AG10803 (cell line): ENCODE results near the gene HYDIN.
A peak's percentile ranks its signal among the peaks of the same experiment; 100 is the strongest.

Source experiments
- DNase-seq: peaks from one replicate; pipeline ENCODE4 v3.0.0; 2010; ENCODE audit warnings: low read depth
- H3K4me3 ChIP-seq: 2 replicates; pipeline ENCODE4 v1.5.1; 2011; ENCODE audit warnings: mild to moderate bottlenecking, low read length, control low read depth
- TF ChIP-seq, protein P1 (sequence below): conservative IDR thresholded peaks from 2 replicates; pipeline ENCODE4 v1.5.1; 2011; ENCODE audit warnings: mild to moderate bottlenecking, low read length, control low read depth, inconsistent platforms

Gene HYDIN

DNA sequence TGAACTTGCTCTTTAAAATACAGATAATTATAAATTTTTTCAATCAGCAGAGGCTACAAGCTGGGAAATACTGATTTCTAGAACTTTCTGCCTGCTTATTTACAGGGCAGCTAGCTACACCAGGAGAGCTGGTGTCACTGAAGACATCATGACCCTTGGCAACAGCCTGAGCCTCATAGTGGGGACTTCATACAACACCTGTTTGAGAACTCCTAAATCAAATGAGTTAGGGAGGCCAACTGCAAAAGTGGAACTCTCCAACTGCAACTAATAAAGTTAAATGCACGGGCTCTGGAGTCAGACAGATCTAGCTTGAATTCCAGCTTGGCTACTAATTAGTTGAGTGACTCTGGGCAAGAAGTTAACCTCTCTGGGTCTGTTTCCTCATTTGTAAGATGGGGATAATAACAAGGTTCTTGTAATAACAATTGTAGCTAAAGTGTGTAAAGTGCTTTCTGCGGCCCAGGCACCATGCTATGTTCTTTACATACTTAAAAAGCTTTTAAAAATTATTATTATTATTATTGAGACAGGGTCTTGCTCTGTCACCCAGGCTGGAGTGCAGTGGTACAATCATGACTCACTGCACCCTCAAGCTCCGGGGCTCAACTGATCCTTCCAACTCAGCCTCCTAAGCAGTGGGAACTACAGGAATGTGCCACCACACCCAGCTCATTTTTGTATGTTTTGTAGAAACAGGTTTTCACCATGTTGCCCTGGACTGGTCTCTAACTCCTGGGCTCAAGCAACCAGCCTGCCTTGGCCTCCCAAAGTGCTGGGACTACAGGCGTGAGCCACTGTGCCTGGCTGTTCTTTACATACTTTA, 462.9 kb downstream of the HYDIN start:
- peak; percentile 70 for DNase-seq
- TF ChIP-seq, protein P1, sequence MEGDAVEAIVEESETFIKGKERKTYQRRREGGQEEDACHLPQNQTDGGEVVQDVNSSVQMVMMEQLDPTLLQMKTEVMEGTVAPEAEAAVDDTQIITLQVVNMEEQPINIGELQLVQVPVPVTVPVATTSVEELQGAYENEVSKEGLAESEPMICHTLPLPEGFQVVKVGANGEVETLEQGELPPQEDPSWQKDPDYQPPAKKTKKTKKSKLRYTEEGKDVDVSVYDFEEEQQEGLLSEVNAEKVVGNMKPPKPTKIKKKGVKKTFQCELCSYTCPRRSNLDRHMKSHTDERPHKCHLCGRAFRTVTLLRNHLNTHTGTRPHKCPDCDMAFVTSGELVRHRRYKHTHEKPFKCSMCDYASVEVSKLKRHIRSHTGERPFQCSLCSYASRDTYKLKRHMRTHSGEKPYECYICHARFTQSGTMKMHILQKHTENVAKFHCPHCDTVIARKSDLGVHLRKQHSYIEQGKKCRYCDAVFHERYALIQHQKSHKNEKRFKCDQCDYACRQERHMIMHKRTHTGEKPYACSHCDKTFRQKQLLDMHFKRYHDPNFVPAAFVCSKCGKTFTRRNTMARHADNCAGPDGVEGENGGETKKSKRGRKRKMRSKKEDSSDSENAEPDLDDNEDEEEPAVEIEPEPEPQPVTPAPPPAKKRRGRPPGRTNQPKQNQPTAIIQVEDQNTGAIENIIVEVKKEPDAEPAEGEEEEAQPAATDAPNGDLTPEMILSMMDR, result no peak
- no peak overlapping the region for H3K4me3 ChIP-seq

DNA sequence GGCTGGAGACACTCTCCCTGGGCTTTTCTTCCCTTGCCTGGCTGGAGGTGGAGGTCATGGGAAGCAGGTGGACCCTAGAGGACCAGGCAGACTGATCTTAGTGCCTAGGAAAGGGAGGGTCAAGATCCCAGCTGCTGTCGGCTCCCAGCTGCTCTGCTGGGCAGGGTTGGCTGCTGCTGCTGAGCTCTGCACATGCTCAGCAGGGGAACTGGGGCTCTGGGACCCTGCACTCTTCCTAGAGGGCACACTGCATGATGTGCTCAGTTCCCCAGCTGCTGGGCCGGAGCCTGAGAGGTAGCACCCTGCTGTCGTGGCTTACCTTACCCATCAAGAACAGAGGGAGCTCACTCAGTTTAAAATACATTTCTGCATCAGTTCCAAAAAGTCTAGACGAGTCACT, 463.9 kb downstream of the HYDIN start:
- no peak overlapping the region for H3K4me3 ChIP-seq
- no peak for DNase-seq
- TF ChIP-seq, protein P1, result no peak

DNA sequence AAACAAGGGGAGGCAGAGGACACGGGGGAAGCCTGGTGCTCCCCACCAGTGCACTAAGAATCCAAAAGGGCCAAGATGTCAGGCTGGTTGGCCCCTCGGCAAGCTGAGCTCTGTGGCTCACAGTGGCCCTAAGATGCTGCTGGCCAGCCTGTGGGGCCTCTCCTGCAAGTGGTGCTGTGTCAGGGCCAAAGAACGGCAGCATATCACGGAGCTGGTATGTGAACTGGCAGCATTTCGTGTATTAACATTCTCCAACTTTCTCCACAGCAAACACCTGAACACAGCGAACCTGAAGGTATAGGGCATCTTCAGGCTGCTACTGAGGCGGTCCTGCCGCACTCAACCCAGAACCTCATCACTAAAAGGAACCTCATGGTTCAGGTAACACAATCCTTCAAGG, 464.3 kb downstream of the HYDIN start:
- no peak overlapping the region for H3K4me3 ChIP-seq
- DNase-seq, result no peak
- TF ChIP-seq, protein P1, result no peak

DNA sequence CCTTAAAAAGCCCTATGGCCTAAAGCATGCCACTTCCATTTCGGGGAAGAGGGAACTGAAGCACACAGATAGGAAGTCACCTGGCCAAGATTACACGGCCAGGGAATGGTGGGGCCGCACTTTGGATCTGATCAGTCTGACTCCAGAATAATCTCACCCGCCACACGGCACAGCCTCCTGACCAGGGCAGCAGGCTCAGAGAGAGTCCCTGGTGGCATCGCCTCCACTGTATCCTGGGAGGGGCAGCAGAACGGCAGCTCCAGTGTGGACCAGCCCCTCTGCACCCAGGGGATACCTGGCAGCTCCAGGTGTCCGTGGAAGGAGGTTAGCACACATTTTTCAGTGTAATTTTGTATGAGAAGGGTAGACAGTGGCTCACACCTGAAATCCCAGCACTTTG, 465.0 kb downstream of the HYDIN start:
- H3K4me3 ChIP-seq, result no peak overlapping the region
- DNase-seq, result no peak
- TF ChIP-seq, protein P1, result no peak

DNA sequence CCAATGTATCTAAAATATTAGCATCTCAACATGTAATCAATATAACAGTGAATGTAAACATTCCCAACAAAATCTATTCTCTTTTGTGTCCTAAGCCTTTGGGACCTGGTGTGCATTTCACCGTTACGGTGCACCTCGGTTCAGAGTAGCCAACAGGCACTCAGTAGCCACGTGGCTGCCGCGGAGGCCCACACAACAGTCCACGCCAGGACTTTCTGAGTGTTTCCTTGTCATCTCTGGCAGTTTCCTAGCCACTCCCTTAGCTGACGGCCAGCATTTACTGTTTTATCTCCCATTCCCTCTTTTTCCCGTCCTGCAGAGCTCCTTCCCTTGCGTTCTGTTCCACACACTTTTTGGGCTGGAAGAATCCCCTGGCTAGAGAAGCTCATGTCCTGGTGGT, 465.9 kb downstream of the HYDIN start:
- DNase-seq, result no peak
- TF ChIP-seq, protein P1, result no peak

DNA sequence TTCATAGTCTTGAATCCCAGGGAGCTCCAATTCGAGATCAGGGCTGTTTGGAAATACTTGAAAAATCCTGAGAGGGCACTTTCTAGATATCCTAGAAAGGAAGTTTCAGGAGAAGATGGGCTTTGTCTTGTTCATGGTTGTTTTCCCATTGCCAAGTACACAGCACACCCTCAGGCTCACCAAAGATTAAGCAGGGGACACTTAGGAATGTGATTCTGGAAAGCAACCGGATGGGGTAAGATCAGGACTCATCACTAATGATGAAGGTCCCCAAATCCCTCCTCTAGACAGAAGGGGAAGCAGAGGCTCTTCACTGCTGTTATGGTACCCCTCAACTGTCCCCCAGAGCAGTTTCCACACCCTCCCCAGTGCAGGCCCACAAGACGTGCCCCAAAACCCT, 470.3 kb downstream of the HYDIN start:
- H3K4me3 ChIP-seq, result no peak overlapping the region; the same call in 1 of the 2 replicates
- peak; percentile 40 for DNase-seq
- TF ChIP-seq, protein P1, result no peak

More for the DNA sequence above, 465.9 kb downstream of the HYDIN start:
- H3K4me3 ChIP-seq, result no peak overlapping the region

DNA sequence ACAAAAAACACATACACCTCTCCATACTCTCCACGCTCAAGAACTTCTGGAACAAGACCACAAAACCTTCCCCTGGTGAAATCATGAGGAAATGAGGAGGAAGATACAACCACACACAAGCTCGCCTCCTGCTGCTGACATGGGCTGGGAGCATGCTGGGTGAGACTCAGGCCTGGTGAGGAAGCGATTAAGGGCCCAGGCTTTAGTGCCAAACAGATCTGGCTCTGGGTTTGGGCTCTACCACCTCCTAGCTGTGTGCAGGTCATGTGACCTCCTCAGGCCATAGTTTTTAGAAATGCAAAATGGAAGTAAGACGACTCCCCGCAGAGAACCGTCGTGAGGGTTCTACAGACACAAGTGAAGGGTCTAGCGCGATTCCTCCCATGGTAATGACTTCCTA, 470.9 kb downstream of the HYDIN start:
- no peak for DNase-seq
- H3K4me3 ChIP-seq, result no peak overlapping the region
- TF ChIP-seq, protein P1, result no peak
